H1 (cell line): ENCODE measurements around the gene BAIAP2. TPM values are rescaled to one million over a fixed set of nuclear protein-coding genes. Genes with fewer than 3 reads are reported as not detected.

Experiments
- EP300 ChIP-seq, 2 experiments: IDR thresholded peaks; 1 replicate in 1 of 2; 2 replicates in 1 of 2; pipeline ENCODE4 v1.6.1; 2011 to 2012; ENCODE audit warnings: low read depth in 2 of 2, low read length in 2 of 2, mild to moderate bottlenecking in 2 of 2, borderline replicate concordance in 1 of 2, inconsistent platforms in 1 of 2, moderate library complexity in 1 of 2
- polyA plus RNA-seq, 7 experiments: library from polyadenylated mRNA; depleted of rRNA in 3 of 7; stranded (reverse) in 5 of 7; unstranded in 2 of 7; fragments of >200 nt in 5 of 7; fragments of 200-250 nt in 2 of 7; gene quantifications; 1 replicate in 5 of 7; 2 replicates in 1 of 7; 4 replicates in 1 of 7; pipeline versions ENCODE4 v1.2.1 to v1.2.3, GENCODE V29; 2011 to 2013; ENCODE audit warnings: missing spikeins in 2 of 7, mixed read lengths in 2 of 7
- total RNA-seq: library from RNA; stranded (reverse); fragmentation: NEBNext Ultra II Directional; extraction: Animal tissue kit (Norgen Biotek cat#: 25700); gene quantifications from 2 replicates; pipeline ENCODE4 v1.2.1, GENCODE V29; 2021

BAIAP2 gene
- total and polyA plus RNA-seq, 2 of the 8 experiments (the other 6 are each of a cell fraction or from before 2014, with no cell fraction given), result 10.0 to 22.8 TPM

DNA sequence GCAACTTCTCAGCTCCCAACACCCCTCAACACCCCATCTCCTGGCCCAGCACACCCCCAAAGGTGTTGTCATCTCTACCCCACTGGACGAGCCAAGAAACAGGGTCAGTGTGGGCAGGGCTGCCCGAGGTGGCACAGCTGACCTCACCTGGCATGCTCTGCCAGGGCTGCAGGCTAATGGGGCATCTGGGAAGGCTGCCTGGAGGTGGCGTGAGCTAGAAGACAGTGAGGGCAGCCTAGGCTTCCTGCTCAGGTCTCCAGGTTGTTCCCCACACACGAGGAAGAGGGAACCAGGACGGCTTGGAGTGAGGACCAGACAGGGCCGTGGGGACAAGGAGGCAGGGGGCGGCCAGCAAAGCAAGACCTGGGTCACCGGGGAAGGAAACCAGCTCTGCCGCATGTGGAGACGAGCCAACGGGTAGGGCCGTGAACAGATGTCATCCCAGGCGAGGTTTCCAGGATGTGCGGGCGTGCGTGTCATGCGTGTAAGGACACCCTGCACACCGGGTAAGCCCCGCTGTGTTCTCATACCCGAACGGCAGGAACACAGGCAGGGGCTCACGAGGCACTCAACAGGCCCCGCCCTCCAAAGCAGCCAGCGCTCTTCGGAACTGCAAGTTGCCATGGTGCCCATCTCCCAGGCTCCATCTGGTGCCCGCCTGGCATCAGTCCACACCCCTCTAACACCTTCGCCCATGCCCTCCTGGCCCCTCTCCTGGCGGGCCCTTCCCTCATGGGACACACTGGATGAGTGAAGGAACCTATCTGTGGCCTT is 100.7 kb downstream of the BAIAP2 start (continued):
- TF ChIP-seq EP300 (IDR thresholded peaks at IDR 0.05; ENCODE audit: borderline replicate concordance in 1 of 2, low read depth in 2 of 2, low read length in 2 of 2), result no peak
- TF ChIP-seq, all 59 proteins: peak for 0
